HepG2 (cell line): ENCODE results near the gene AFDN. TPM values are rescaled to one million over a fixed set of nuclear protein-coding genes. Genes with fewer than 3 reads are reported as not detected.

ENCODE experiments used
- HNRNPLL ChIP-seq: fragments of 200-400 bp; formaldehyde crosslinking; IDR thresholded peaks from 2 replicates; pipeline ENCODE4 v1.6.1; 2017; ENCODE audit warnings: mild to moderate bottlenecking, low read depth, low read length; ENCODE audit not compliant: poor library complexity, severe bottlenecking
- ISL2 ChIP-seq: sonication (generic); formaldehyde crosslinking; IDR thresholded peaks from 2 replicates; pipeline ENCODE4 v1.5.0; 2020; ENCODE audit warnings: missing genetic modification reagents
- PPARG ChIP-seq: conservative IDR thresholded peaks from 2 replicates; pipeline ENCODE4 v1.6.1; 2016; ENCODE audit warnings: missing biosample characterization, missing genetic modification reagents
- RBM39 ChIP-seq: fragments of 200-400 bp; formaldehyde crosslinking; IDR thresholded peaks from one replicate; pipeline ENCODE4 v1.6.1; 2018; ENCODE audit warnings: antibody characterized with exemption, mild to moderate bottlenecking, low read depth, low read length; ENCODE audit not compliant: poor library complexity, severe bottlenecking
- TGIF2 ChIP-seq: IDR thresholded peaks from 2 replicates; pipeline ENCODE4 v1.6.1; 2016; ENCODE audit warnings: control low read depth, missing compliant biosample characterization
- TMF1 ChIP-seq: sonication (generic); formaldehyde crosslinking; IDR thresholded peaks from 2 replicates; pipeline ENCODE4 v1.8.1; 2022; ENCODE audit warnings: low read depth, missing genetic modification reagents
- ZNF251 ChIP-seq: sonication (generic); formaldehyde crosslinking; IDR thresholded peaks from 2 replicates; pipeline ENCODE4 v1.9.0; 2021; ENCODE audit warnings: mild to moderate bottlenecking, missing genetic modification reagents
- ZNF331 ChIP-seq: sonication (generic); formaldehyde crosslinking; IDR thresholded peaks from 2 replicates; pipeline ENCODE4 v1.4.0; 2020; ENCODE audit warnings: missing genetic modification reagents
- ZNF451 ChIP-seq: sonication (generic); formaldehyde crosslinking; IDR thresholded peaks from 2 replicates; pipeline ENCODE4 v1.5.0; 2020; ENCODE audit warnings: mild to moderate bottlenecking, missing genetic modification reagents
- ZNF563 ChIP-seq: sonication (generic); formaldehyde crosslinking; IDR thresholded peaks from 2 replicates; pipeline ENCODE4 v1.8.0; 2022; ENCODE audit warnings: mild to moderate bottlenecking, moderate library complexity, missing genetic modification reagents
- ZNF570 ChIP-seq: sonication (generic); formaldehyde crosslinking; IDR thresholded peaks from 2 replicates; pipeline ENCODE4 v1.4.0; 2020; ENCODE audit warnings: mild to moderate bottlenecking, missing genetic modification reagents, borderline replicate concordance
- ZNF605 ChIP-seq: sonication (generic); formaldehyde crosslinking; IDR thresholded peaks from 2 replicates; pipeline ENCODE4 v1.8.0; 2022; ENCODE audit warnings: mild to moderate bottlenecking, missing genetic modification reagents
- ZNF678 ChIP-seq: sonication (generic); formaldehyde crosslinking; IDR thresholded peaks from 2 replicates; pipeline ENCODE4 v1.4.0; 2020; ENCODE audit warnings: mild to moderate bottlenecking, missing genetic modification reagents
- ZNF83 ChIP-seq: sonication (generic); formaldehyde crosslinking; IDR thresholded peaks from 2 replicates; pipeline ENCODE4 v1.4.0; 2020; ENCODE audit warnings: missing genetic modification reagents, mild to moderate bottlenecking, borderline replicate concordance
- polyA plus RNA-seq, 8 experiments: library from polyadenylated mRNA; depleted of rRNA in 3 of 8; stranded (reverse) in 7 of 8; unstranded in 1 of 8; fragments of >200 nt; fragmentation: Illumina TruSeq in 4 of 8; extraction: Trizol in 4 of 8; gene quantifications; 2 replicates each; pipeline versions ENCODE4 v1.2.1 to v1.2.3, GENCODE V29; 2011 to 2016; ENCODE audit warnings: low read depth in 4 of 8, missing spikeins in 1 of 8, mixed read lengths in 1 of 8; ENCODE audit not compliant: insufficient read depth in 1 of 8
- total RNA-seq, 5 experiments: library from RNA; depleted of rRNA; stranded (reverse); fragments of >200 nt; fragmentation: Illumina TruSeq; extraction: Trizol; gene quantifications; 2 replicates each; pipeline ENCODE4 v1.2.3, GENCODE V29; 2016; ENCODE audit warnings: low read depth in 1 of 5
- TF ChIP-seq, protein P1 (sequence below): sonication (generic); formaldehyde crosslinking; IDR thresholded peaks from 2 replicates; pipeline ENCODE4 v1.5.1; 2020; ENCODE audit warnings: mild to moderate bottlenecking, missing genetic modification reagents, borderline replicate concordance
- TF ChIP-seq, protein P2 (sequence below): sonication (generic); formaldehyde crosslinking; IDR thresholded peaks from 2 replicates; pipeline ENCODE4 v1.8.1; 2023; ENCODE audit warnings: missing genetic modification reagents, inconsistent platforms, borderline replicate concordance
- TF ChIP-seq, protein P3 (sequence below): sonication (generic); formaldehyde crosslinking; IDR thresholded peaks from 2 replicates; pipeline ENCODE4 v1.8.1; 2023; ENCODE audit warnings: mild to moderate bottlenecking, missing genetic modification reagents, borderline replicate concordance
- TF ChIP-seq, protein P4 (sequence below): sonication (generic); formaldehyde crosslinking; IDR thresholded peaks from 2 replicates; pipeline ENCODE4 v1.4.0; 2020; ENCODE audit warnings: mild to moderate bottlenecking, missing genetic modification reagents, borderline replicate concordance
- TF ChIP-seq, protein P5 (sequence below): sonication (generic); formaldehyde crosslinking; IDR thresholded peaks from 2 replicates; pipeline ENCODE4 v1.8.0; 2022; ENCODE audit warnings: mild to moderate bottlenecking, missing genetic modification reagents, borderline replicate concordance

Gene AFDN
- total and polyA plus RNA-seq, 2 of the 13 experiments (the other 11 are each of a cell fraction or from before 2014, with no cell fraction given), result 136 to 151 TPM

DNA sequence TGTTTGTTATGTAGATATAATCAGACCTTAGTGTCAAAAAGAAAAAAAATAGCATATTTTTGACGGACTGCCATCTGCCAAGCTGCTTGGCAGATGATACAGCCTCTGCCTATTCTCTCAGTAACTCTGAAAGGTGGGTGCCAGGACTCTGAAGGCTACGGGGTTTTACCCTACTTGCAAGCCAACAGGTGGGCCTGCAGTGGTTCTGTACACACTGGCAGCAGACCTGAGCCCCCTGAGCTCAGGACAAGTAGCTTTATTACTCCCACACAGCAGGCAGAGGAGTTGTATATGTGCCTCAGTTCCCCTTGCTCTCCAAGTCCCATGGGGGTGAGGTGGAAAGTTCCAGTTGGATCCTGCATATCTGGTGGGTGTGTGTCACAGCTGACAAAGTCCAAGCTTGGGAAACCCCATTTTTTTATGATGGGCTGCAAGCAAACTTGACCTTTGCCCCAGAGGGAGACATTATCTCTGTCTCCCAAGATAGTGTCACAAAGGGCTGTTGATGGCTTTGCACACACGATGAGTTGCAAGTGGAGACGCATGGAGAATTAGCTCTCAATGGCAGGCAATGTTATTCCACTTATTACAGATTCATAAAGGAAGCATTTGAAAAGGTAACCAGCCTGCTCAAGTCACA lies 20.5 kb upstream of the AFDN start (continued):
- no peak for TF ChIP-seq RBM39
- peak; percentile 75 for TF ChIP-seq ZNF331 (CRISPR knock-in tag)
- TF ChIP-seq, protein P1, sequence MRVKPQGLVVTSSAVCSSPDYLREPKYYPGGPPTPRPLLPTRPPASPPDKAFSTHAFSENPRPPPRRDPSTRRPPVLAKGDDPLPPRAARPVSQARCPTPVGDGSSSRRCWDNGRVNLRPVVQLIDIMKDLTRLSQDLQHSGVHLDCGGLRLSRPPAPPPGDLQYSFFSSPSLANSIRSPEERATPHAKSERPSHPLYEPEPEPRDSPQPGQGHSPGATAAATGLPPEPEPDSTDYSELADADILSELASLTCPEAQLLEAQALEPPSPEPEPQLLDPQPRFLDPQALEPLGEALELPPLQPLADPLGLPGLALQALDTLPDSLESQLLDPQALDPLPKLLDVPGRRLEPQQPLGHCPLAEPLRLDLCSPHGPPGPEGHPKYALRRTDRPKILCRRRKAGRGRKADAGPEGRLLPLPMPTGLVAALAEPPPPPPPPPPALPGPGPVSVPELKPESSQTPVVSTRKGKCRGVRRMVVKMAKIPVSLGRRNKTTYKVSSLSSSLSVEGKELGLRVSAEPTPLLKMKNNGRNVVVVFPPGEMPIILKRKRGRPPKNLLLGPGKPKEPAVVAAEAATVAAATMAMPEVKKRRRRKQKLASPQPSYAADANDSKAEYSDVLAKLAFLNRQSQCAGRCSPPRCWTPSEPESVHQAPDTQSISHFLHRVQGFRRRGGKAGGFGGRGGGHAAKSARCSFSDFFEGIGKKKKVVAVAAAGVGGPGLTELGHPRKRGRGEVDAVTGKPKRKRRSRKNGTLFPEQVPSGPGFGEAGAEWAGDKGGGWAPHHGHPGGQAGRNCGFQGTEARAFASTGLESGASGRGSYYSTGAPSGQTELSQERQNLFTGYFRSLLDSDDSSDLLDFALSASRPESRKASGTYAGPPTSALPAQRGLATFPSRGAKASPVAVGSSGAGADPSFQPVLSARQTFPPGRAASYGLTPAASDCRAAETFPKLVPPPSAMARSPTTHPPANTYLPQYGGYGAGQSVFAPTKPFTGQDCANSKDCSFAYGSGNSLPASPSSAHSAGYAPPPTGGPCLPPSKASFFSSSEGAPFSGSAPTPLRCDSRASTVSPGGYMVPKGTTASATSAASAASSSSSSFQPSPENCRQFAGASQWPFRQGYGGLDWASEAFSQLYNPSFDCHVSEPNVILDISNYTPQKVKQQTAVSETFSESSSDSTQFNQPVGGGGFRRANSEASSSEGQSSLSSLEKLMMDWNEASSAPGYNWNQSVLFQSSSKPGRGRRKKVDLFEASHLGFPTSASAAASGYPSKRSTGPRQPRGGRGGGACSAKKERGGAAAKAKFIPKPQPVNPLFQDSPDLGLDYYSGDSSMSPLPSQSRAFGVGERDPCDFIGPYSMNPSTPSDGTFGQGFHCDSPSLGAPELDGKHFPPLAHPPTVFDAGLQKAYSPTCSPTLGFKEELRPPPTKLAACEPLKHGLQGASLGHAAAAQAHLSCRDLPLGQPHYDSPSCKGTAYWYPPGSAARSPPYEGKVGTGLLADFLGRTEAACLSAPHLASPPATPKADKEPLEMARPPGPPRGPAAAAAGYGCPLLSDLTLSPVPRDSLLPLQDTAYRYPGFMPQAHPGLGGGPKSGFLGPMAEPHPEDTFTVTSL (CRISPR knock-in tag), result peak; percentile 80; the same call in 1 of the 2 replicates
- peak; percentile 95 for TF ChIP-seq PPARG (CRISPR knock-in tag)
- TF ChIP-seq ZNF605 (CRISPR knock-in tag), result peak; percentile 50; the same call in 1 of the 2 replicates
- TF ChIP-seq ZNF451, result no peak
- TF ChIP-seq ZNF570 (CRISPR knock-in tag), result no peak
- TF ChIP-seq ISL2 (CRISPR knock-in tag), result peak; percentile 92
- TF ChIP-seq TGIF2 (CRISPR knock-in tag), result peak; percentile 80
- TF ChIP-seq, protein P2, sequence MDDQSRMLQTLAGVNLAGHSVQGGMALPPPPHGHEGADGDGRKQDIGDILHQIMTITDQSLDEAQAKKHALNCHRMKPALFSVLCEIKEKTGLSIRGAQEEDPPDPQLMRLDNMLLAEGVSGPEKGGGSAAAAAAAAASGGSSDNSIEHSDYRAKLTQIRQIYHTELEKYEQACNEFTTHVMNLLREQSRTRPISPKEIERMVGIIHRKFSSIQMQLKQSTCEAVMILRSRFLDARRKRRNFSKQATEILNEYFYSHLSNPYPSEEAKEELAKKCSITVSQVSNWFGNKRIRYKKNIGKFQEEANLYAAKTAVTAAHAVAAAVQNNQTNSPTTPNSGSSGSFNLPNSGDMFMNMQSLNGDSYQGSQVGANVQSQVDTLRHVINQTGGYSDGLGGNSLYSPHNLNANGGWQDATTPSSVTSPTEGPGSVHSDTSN (CRISPR knock-in tag), result no peak
- TF ChIP-seq ZNF563, result no peak
- TF ChIP-seq ZNF83, result no peak
- TF ChIP-seq, protein P3, sequence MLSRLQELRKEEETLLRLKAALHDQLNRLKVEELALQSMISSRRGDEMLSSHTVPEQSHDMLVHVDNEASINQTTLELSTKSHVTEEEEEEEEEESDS (CRISPR knock-in tag), result no peak
- 0 out of 2 replicates have a peak, but pooled peaks have one; percentile 60 for TF ChIP-seq ZNF251 (CRISPR knock-in tag)
- peak; percentile 62; the same call in 1 of the 2 replicates for TF ChIP-seq ZNF678 (CRISPR knock-in tag)
- TF ChIP-seq, protein P4, sequence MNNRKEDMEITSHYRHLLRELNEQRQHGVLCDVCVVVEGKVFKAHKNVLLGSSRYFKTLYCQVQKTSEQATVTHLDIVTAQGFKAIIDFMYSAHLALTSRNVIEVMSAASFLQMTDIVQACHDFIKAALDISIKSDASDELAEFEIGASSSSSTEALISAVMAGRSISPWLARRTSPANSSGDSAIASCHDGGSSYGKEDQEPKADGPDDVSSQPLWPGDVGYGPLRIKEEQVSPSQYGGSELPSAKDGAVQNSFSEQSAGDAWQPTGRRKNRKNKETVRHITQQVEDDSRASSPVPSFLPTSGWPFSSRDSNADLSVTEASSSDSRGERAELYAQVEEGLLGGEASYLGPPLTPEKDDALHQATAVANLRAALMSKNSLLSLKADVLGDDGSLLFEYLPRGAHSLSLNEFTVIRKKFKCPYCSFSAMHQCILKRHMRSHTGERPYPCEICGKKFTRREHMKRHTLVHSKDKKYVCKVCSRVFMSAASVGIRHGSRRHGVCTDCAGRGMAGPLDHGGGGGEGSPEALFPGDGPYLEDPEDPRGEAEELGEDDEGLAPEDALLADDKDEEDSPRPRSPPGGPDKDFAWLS (CRISPR knock-in tag), result no peak
- no peak for TF ChIP-seq HNRNPLL
- TF ChIP-seq TMF1, result 0 out of 2 replicates have a peak, but pooled peaks have one; percentile 24
- TF ChIP-seq, protein P5, sequence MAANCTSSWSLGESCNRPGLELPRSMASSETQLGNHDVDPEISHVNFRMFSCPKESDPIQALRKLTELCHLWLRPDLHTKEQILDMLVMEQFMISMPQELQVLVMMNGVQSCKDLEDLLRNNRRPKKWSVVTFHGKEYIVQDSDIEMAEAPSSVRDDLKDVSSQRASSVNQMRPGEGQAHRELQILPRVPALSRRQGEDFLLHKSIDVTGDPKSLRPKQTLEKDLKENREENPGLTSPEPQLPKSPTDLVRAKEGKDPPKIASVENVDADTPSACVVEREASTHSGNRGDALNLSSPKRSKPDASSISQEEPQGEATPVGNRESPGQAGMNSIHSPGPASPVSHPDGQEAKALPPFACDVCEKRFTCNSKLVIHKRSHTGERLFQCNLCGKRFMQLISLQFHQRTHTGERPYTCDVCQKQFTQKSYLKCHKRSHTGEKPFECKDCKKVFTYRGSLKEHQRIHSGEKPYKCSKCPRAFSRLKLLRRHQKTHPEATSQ (CRISPR knock-in tag), result no peak
